Upper lobe of left lung (tissue), 6 donors: ENCODE data around the gene GRAMD1A. TPM values are rescaled to one million over a fixed set of nuclear protein-coding genes. Genes with fewer than 3 reads are reported as not detected.

Experiments used
- ATAC-seq, 2 donors: fragments of 200-7000 bp; cut with Tn5 transposase; one replicate each; pipeline ENCODE4 v1.9.1; 2022; ENCODE audit warnings: mild to moderate bottlenecking in 2 of 2, moderate library complexity in 2 of 2; ENCODE audit not compliant: low FRiP score in 2 of 2
- DNase-seq, 2 donors: peaks; one replicate each; pipeline ENCODE4 v3.0.0-alpha.2; 2019 to 2020
- H3K27ac ChIP-seq, 4 donors: fragments of 200-600 bp; sonication (generic); one replicate each; pipeline ENCODE4 v1.5.1; 2016 to 2019
- H3K27me3 ChIP-seq, 4 donors: fragments of 200-600 bp; sonication (generic); one replicate each; pipeline ENCODE4 v1.5.1; 2017 to 2019
- H3K36me3 ChIP-seq, 4 donors: fragments of 200-600 bp; sonication (generic); one replicate each; pipeline ENCODE4 v1.5.1; 2016 to 2019
- H3K4me1 ChIP-seq, 4 donors: fragments of 200-600 bp; sonication (generic); one replicate each; pipeline ENCODE4 v1.5.1; 2018 to 2019
- H3K4me3 ChIP-seq, 4 donors: fragments of 200-600 bp; sonication (generic); one replicate each; pipeline ENCODE4 v1.5.1; 2017 to 2019; ENCODE audit warnings: mild to moderate bottlenecking in 2 of 4, moderate library complexity in 1 of 4
- H3K9me3 ChIP-seq, 4 donors: fragments of 200-600 bp; sonication (generic); one replicate each; pipeline ENCODE4 v1.5.1; 2018 to 2019
- CTCF ChIP-seq, 6 experiments: fragments of 450-650 bp in 4 of 6; fragments of 200-600 bp in 2 of 6; sonication (generic) in 2 of 6; IDR thresholded peaks; one replicate each; pipeline ENCODE4 v1.5.1; 2016 to 2019; ENCODE audit warnings: antibody characterized with exemption in 6 of 6
- EP300 ChIP-seq, 4 donors: sonication (generic); formaldehyde crosslinking; IDR thresholded peaks; one replicate each; pipeline ENCODE4 v1.5.1; 2017; ENCODE audit warnings: antibody characterized with exemption in 4 of 4, control low read depth in 2 of 4
- POLR2A ChIP-seq, 4 donors: fragments of 450-650 bp; IDR thresholded peaks; one replicate each; pipeline ENCODE4 v1.5.1; 2016 to 2017; ENCODE audit warnings: antibody characterized with exemption in 4 of 4, mild to moderate bottlenecking in 2 of 4
- POLR2AphosphoS5 ChIP-seq, 2 donors: sonication (generic); formaldehyde crosslinking; IDR thresholded peaks; one replicate each; pipeline ENCODE4 v1.5.1; 2017; ENCODE audit warnings: antibody characterized with exemption in 2 of 2
- WGBS, 2 donors: methylation state at CpG; one replicate each; pipeline ENCODE4 v1.1.5; 2017 to 2018; 5-methylcytosine and 5-hydroxymethylcytosine counted together
- total RNA-seq, 6 donors: library from RNA; depleted of rRNA in 4 of 6; stranded (reverse); fragments of >200 nt in 4 of 6; gene quantifications; one replicate each; pipeline versions ENCODE4 v1.1.0 to v1.2.1, GENCODE V29; 2016 to 2021
- donor health status: DM: no; HTN: no; CAD: no; lungs with moderate emphysema.
- donor health status: DM: no; HTN: yes; CAD: no; lungs with severe emphysema.

GRAMD1A gene
- total RNA-seq, 6 donors from 2014 or later = 85.1 to 206 (median 119) TPM

GRCh38 chr19:34998777-34999497, 1.2 kb upstream of the GRAMD1A start:
- no peak for DNase-seq
- H3K36me3 ChIP-seq = peaks cover 0 to 12% (median 0%) of the 10 kb centered on the region in 4 donors
- H3K4me1 ChIP-seq = peaks cover 75 to 85% (median 77%) of the 10 kb centered on the region in 4 donors
- ATAC-seq = peak in 1 of 2 donors; percentile 17
- no peaks in the 10 kb centered on the region for H3K9me3 ChIP-seq
- TF ChIP-seq EP300 (IDR thresholded peaks at IDR 0.05) (no peak), POLR2AphosphoS5 (IDR thresholded peaks at IDR 0.05) (no peak), CTCF (IDR thresholded peaks at IDR 0.05) (no peak), POLR2A (IDR thresholded peaks at IDR 0.05) (no peak)
- H3K4me3 ChIP-seq = peak overlapping the region in 3 of 4 donors; percentile 87 to 95 (median 95)
- peak overlapping the region; percentile 97 to 99 (median 99) for H3K27ac ChIP-seq
- WGBS, 2 donors = 47 to 57% methylated on average over 12 to 13 of the region's 13 CpGs
- no peaks in the 10 kb centered on the region for H3K27me3 ChIP-seq

GRCh38 chr19:35000338-35000646, 169 bp downstream of the GRAMD1A start:
- Histone ChIP-seq H3K4me3 (peak overlapping the region; percentile 87 to 96 (median 95)), H3K9me3 (no peaks in the 10 kb centered on the region), H3K36me3 (peaks cover 0 to 12% (median 0%) of the 10 kb centered on the region in 4 donors), H3K4me1 (peaks cover 76 to 87% (median 80%) of the 10 kb centered on the region in 4 donors), H3K27ac (peak overlapping the region; percentile 97 to 99 (median 99)), H3K27me3 (no peaks in the 10 kb centered on the region)
- DNase-seq (no peak), ATAC-seq (no peak)
- WGBS, 2 donors = 0% methylated on average over 4 of the region's 37 CpGs; no CpG with 5 or more reads in 1 of the 2 donors
- peak in 3 of 4 donors; percentile 8 to 68 (median 50) for TF ChIP-seq POLR2A (IDR thresholded peaks at IDR 0.05)
- TF ChIP-seq POLR2AphosphoS5 (IDR thresholded peaks at IDR 0.05) = no peak
- no peak for TF ChIP-seq EP300 (IDR thresholded peaks at IDR 0.05)

GRCh38 chr19:35000647-35001501, 751 bp downstream of the GRAMD1A start:
- TF ChIP-seq POLR2A (IDR thresholded peaks at IDR 0.05) = peak in 2 of 4 donors; percentile 19 to 35
- TF ChIP-seq POLR2AphosphoS5 (IDR thresholded peaks at IDR 0.05) = peak; percentile 25 to 75
- TF ChIP-seq CTCF (IDR thresholded peaks at IDR 0.05) = no peak
- peak in 2 of 4 donors; percentile 15 to 29 for TF ChIP-seq EP300 (IDR thresholded peaks at IDR 0.05)
- WGBS, 2 donors = 1 to 3% methylated on average over 9 to 21 of the region's 46 CpGs
- Histone ChIP-seq H3K36me3 (peaks cover 0 to 18% (median 0%) of the 10 kb centered on the region in 4 donors), H3K4me1 (peaks cover 76 to 87% (median 80%) of the 10 kb centered on the region in 4 donors), H3K9me3 (no peaks in the 10 kb centered on the region), H3K4me3 (peak overlapping the region; percentile 87 to 96 (median 95)), H3K27ac (peak overlapping the region; percentile 97 to 99 (median 99)), H3K27me3 (no peaks in the 10 kb centered on the region)
- ATAC-seq (peak; percentile 3 to 10), DNase-seq (peak in 1 of 2 donors; percentile 87)

- peaks cover 0 to 21% (median 0%) of the 10 kb centered on the region in 4 donors for H3K36me3 ChIP-seq
- H3K27me3 ChIP-seq = no peaks in the 10 kb centered on the region
- peak overlapping the region in 3 of 4 donors; percentile 87 to 95 (median 95) for H3K4me3 ChIP-seq
- H3K27ac ChIP-seq = peak overlapping the region; percentile 97 to 99 (median 99)
- TF ChIP-seq POLR2AphosphoS5 (IDR thresholded peaks at IDR 0.05) = no peak
- no peak for TF ChIP-seq EP300 (IDR thresholded peaks at IDR 0.05)
- TF ChIP-seq POLR2A (IDR thresholded peaks at IDR 0.05) = no peak
- no peak for TF ChIP-seq CTCF (IDR thresholded peaks at IDR 0.05)
- no peaks in the 10 kb centered on the region for H3K9me3 ChIP-seq
- ATAC-seq (no peak), DNase-seq (no peak)
- H3K4me1 ChIP-seq = peaks cover 80 to 86% (median 84%) of the 10 kb centered on the region in 4 donors
- WGBS, 2 donors = 80 to 88% methylated on average over 11 of the region's 11 CpGs
These were observed 2.0 kb downstream of the GRAMD1A start for GRCh38 chr19:35002037-35002535.
